Activated CD8-positive, alpha-beta memory T cell treated with anti-CD3 and anti-CD28 coated beads, Interleukin-2, amount 10 ng/mL, durations not matched to agents 7 days and 5 days (primary cell): ENCODE measurements around the gene TMEM131L. TPM values are rescaled to one million over a fixed set of nuclear protein-coding genes. Genes with fewer than 3 reads are reported as not detected.
A peak's percentile ranks its signal among the peaks of the same experiment; 100 is the strongest.
"Not testable (repeated sequence)": the region's sequence is repeated elsewhere in the genome, so short reads cannot be mapped to it uniquely, and the experiment has no call there.

Experiments used
- ATAC-seq: fragments of 150-1000 bp; cut with Tn5 transposase; one replicate; pipeline ENCODE4 v1.10.0; 2021; ENCODE audit warnings: moderate library complexity
- CTCF ChIA-PET: fragments of 350-600 bp; sonication (Branson Sonifier 250); formaldehyde crosslinking; loops from one replicate; lab custom pipeline; 2021; ENCODE audit warnings: antibody characterized with exemption; lab: Charles Lee
- DNase-seq: peaks from one replicate; pipeline ENCODE4 v3.0.0-alpha.2; 2020
- H3K27ac Mint-ChIP-seq: one replicate; pipeline ENCODE4 v1.8.0; 2021; ENCODE audit warnings: mild to moderate bottlenecking, mixed read lengths
- H3K27me3 Mint-ChIP-seq: one replicate; pipeline ENCODE4 v1.8.0; 2021; ENCODE audit warnings: mixed read lengths
- H3K36me3 Mint-ChIP-seq: one replicate; pipeline ENCODE4 v1.8.0; 2021; ENCODE audit warnings: mild to moderate bottlenecking, mixed read lengths
- H3K4me1 Mint-ChIP-seq: one replicate; pipeline ENCODE4 v1.8.0; 2021; ENCODE audit warnings: mixed read lengths
- H3K4me3 Mint-ChIP-seq: one replicate; pipeline ENCODE4 v1.8.0; 2021; ENCODE audit warnings: mild to moderate bottlenecking, moderate library complexity, mixed read lengths
- H3K9me3 Mint-ChIP-seq: one replicate; pipeline ENCODE4 v1.8.0; 2022; ENCODE audit warnings: low read depth, mixed read lengths
- total RNA-seq, 2 experiments: library from RNA; stranded (reverse); gene quantifications; one replicate each; pipeline ENCODE4 v1.2.3, GENCODE V29; 2021

TMEM131L gene
- total RNA-seq, 2 experiments from 2014 or later = 29.2 to 34.0 TPM

DNA sequence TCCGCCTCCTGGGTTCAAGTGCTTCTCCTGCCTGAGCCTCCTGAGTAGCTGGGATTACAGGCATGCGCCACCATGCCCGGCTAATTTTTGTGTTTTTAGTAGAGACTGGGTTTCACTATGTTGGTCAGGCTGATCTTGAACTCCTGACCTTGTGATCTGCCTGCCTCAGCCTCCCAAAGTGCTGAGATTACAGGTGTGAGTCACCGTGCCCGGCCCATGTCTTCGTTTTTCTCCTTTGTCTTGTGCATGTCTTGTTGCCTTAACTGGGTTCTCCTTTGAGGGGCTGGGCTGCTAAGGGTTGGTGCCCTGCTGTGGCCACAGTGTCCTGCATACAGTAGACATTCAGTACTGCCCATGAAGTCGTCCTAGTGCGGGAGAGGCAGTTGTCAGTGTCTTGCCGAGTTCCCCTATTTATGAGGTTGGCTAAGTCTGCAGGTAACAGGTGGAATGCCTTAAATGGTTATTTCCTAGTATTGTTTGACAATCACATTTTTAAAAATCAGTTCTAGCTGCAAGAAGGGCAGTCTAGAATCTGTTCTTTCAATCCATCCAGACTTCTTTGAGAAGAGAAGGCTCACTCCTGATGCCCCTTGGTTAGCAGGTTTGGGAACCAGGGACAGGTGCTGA, 5.0 kb downstream of the TMEM131L start:
- DNase-seq, H3K9me3 Mint-ChIP-seq, ATAC-seq, H3K27me3 Mint-ChIP-seq: not testable (repeated sequence)
- H3K4me3 Mint-ChIP-seq = peak overlapping the region; percentile 61
- H3K36me3 Mint-ChIP-seq = peaks cover 40% of the 10 kb centered on the region
- H3K27ac Mint-ChIP-seq = peak overlapping the region; percentile 82
- CTCF ChIA-PET = interaction anchor here (1.3 to 6.5 kb wide), 2 partner anchors 16 to 101 kb away, joined by 3 to 75 read pairs; no protein-coding TSS in a partner anchor
- peaks cover 61% of the 10 kb centered on the region for H3K4me1 Mint-ChIP-seq

GRCh38 chr4:153471698-153472093, 5.5 kb downstream of the TMEM131L start:
- no peaks in the 10 kb centered on the region for H3K27me3 Mint-ChIP-seq
- peak overlapping the region; percentile 61 for H3K4me3 Mint-ChIP-seq
- H3K4me1 Mint-ChIP-seq = peaks cover 61% of the 10 kb centered on the region
- H3K36me3 Mint-ChIP-seq = peaks cover 40% of the 10 kb centered on the region
- H3K9me3 Mint-ChIP-seq = no peaks in the 10 kb centered on the region
- ATAC-seq (peak; percentile 29), DNase-seq (no peak)
- CTCF ChIA-PET = interaction anchor here (1.3 kb wide), 1 partner anchor 15 kb away, joined by 3 read pairs; no protein-coding TSS in a partner anchor
- H3K27ac Mint-ChIP-seq = peak overlapping the region; percentile 82

GRCh38 chr4:153472122-153473037, 6.2 kb downstream of the TMEM131L start:
- Mint-ChIP-seq H3K4me3 (peak overlapping the region; percentile 61), H3K36me3 (peaks cover 43% of the 10 kb centered on the region), H3K4me1 (peaks cover 66% of the 10 kb centered on the region), H3K27me3 (no peaks in the 10 kb centered on the region), H3K27ac (peak overlapping the region; percentile 82), H3K9me3 (no peaks in the 10 kb centered on the region)
- CTCF ChIA-PET = interaction anchor here (1.3 kb wide), 1 partner anchor 14 kb away, joined by 3 read pairs; no protein-coding TSS in a partner anchor
- ATAC-seq (no peak), DNase-seq (no peak)

DNA sequence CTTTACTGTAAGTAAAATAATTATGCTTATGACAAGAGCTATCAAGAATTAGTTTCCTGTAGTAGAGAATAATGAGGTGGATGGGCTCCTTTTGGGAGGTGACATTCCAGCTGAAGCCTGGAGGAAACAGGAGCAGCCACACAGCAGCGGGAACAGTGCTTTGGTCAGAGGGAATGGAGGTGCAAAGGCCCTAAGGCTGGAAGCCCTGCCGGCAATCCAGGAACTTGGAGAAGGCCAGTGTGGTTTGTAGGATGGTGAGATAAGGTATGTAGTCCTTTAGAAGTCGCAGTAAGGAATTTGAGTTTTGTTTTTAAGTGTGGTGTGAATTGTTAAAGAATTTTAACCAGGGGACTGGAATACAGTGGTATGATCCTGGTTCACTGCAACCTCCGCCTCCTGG, 8.1 kb downstream of the TMEM131L start:
- H3K9me3 Mint-ChIP-seq = no peaks in the 10 kb centered on the region
- no peak overlapping the region for H3K4me3 Mint-ChIP-seq
- H3K4me1 Mint-ChIP-seq = peaks cover 57% of the 10 kb centered on the region
- H3K27ac Mint-ChIP-seq = no peak overlapping the region
- ATAC-seq (no peak), DNase-seq (no peak)
- peaks cover 38% of the 10 kb centered on the region for H3K36me3 Mint-ChIP-seq
- H3K27me3 Mint-ChIP-seq = no peaks in the 10 kb centered on the region
- CTCF ChIA-PET = interaction anchor here (1.2 to 2.4 kb wide), 2 partner anchors 8 to 100 kb away, joined by 3 to 7 read pairs; partner anchors contain the start of gene TMEM131L

GRCh38 chr4:153476829-153477574, 10.8 kb downstream of the TMEM131L start:
- Mint-ChIP-seq H3K4me1 (peaks cover 44% of the 10 kb centered on the region), H3K4me3 (no peak overlapping the region), H3K36me3 (peaks cover 41% of the 10 kb centered on the region), H3K9me3 (no peaks in the 10 kb centered on the region), H3K27me3 (no peaks in the 10 kb centered on the region), H3K27ac (no peak overlapping the region)
- CTCF ChIA-PET = no interaction called here
- DNase-seq (no peak), ATAC-seq (no peak)

DNA sequence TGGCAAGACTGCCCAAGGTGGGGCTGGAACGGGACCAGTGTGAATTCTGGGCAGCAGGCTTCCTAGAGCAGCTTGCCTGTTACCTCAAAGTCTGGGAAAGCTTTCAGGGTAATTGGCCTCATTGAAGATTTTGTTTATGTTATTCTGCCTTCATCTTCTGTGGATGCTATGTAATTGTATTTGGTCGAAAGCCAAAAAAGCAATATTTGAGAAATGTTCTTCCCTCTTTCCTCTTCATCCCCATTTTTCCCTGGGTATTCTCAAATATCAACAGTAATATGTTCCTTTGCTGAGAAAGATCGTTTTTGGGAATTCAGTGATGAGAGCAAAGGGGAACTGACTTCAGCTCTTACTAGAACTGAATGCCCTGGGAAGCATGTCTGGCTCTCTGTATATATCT, 12.9 kb downstream of the TMEM131L start:
- no peak for ATAC-seq
- Mint-ChIP-seq H3K27me3 (no peaks in the 10 kb centered on the region), H3K4me3 (no peak overlapping the region), H3K27ac (no peak overlapping the region), H3K4me1 (peaks cover 42% of the 10 kb centered on the region), H3K36me3 (peaks cover 30% of the 10 kb centered on the region), H3K9me3 (no peaks in the 10 kb centered on the region)
- DNase-seq = no peak
- CTCF ChIA-PET = interaction anchor here (1.0 to 1.5 kb wide), 2 partner anchors 13 to 130 kb away, joined by 4 to 5 read pairs; partner anchors contain the start of gene TMEM131L

DNA sequence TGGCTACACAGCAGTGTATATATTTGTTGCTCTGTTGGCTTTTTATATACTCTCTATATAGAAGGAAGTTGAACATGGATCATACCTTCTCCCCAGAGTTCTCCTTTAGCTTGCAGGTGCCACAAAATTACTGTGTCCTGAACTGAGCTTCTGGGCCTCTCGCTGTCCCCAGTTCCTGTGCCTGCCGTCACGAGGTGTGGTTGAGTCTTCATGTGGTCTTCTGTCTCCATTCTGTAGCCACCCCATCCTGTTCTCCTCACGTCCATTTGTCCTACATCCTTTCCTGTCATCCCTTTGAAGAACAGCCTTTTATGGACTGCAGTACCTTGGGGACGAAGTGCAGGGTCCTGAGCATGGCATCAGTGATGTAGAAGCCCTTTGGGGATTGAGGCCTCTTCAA, 14.5 kb downstream of the TMEM131L start:
- no peak for DNase-seq
- Mint-ChIP-seq H3K27me3 (no peaks in the 10 kb centered on the region), H3K4me1 (peaks cover 42% of the 10 kb centered on the region), H3K36me3 (peaks cover 20% of the 10 kb centered on the region), H3K27ac (no peak overlapping the region), H3K4me3 (no peak overlapping the region), H3K9me3 (no peaks in the 10 kb centered on the region)
- CTCF ChIA-PET = interaction anchor here (1.2 to 1.5 kb wide), 2 partner anchors 16 to 93 kb away, joined by 3 to 7 read pairs; no protein-coding TSS in a partner anchor
- peak; percentile 30 for ATAC-seq

- no peak for ATAC-seq
- no peak for DNase-seq
- no peak overlapping the region for H3K27ac Mint-ChIP-seq
- H3K9me3 Mint-ChIP-seq = no peaks in the 10 kb centered on the region
- H3K27me3 Mint-ChIP-seq = no peaks in the 10 kb centered on the region
- CTCF ChIA-PET = interaction anchor here (1.2 to 1.5 kb wide), 4 partner anchors 15 to 269 kb away, joined by 3 to 7 read pairs (median 3); no protein-coding TSS in a partner anchor
- no peak overlapping the region for H3K4me3 Mint-ChIP-seq
- H3K4me1 Mint-ChIP-seq = peaks cover 49% of the 10 kb centered on the region
- peaks cover 20% of the 10 kb centered on the region for H3K36me3 Mint-ChIP-seq
These were observed 15.3 kb downstream of the TMEM131L start for GRCh38 chr4:153481478-153481877.

DNA sequence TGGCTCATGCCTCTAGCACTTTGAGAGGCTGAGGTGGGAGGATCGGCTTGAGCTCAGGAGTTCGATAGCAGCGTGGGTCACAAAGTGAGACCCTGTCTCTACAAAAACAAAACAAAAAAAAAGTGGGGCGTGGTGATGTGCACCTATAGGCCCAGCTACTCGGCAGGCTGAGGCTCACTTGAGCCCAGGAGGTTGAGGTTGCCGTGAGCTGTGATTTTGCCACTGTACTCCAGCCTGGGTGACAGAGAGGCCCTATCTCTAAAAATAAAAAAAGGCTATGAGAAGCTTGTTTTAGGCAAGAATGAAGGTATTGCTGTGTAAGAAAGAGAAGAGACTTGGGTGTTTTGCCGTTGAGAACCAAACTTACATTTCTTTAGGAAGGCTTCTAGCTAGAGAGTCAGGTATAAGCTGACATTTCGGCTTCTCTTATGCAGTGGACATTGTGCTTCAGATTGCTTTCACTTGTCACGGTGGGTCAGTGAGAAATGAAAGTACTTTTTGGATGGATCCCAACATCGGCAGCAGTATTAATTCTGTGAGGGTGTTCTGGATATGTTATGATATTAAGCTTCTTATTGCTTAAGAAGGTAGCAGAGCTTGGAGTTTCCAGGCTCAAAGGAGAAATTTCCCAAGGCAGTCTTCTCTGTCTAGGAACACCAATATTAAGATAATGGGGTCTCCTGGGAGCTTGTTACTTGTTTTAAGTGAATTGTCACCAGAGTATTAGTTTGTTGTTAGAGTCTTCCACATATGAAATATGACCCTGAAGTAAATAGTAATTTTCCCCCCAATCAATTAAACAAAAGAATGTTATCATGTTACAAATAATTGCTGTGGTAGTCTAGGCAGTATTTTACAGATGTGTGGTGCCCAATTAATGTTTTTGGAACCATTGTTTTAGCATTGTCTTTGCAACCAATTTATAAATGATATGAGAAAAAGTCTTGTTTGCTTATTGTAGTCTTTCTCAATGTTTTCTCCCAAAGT, 17.6 kb downstream of the TMEM131L start:
- H3K4me1 Mint-ChIP-seq = peaks cover 63% of the 10 kb centered on the region
- ATAC-seq (no peak), DNase-seq (no peak)
- CTCF ChIA-PET = interaction anchor here (1.0 to 2.5 kb wide), 9 partner anchors 9 to 90 kb away, joined by 3 to 7 read pairs (median 4); no protein-coding TSS in a partner anchor
- peak overlapping the region; percentile 36 for H3K4me3 Mint-ChIP-seq
- H3K9me3 Mint-ChIP-seq = no peaks in the 10 kb centered on the region
- no peaks in the 10 kb centered on the region for H3K27me3 Mint-ChIP-seq
- peaks cover 20% of the 10 kb centered on the region for H3K36me3 Mint-ChIP-seq
- peak overlapping the region; percentile 13 for H3K27ac Mint-ChIP-seq

GRCh38 chr4:153485359-153485758, 19.2 kb downstream of the TMEM131L start:
- H3K27me3 Mint-ChIP-seq = no peaks in the 10 kb centered on the region
- H3K4me3 Mint-ChIP-seq = no peak overlapping the region
- CTCF ChIA-PET = interaction anchor here (6.1 kb wide), 1 partner anchor 18 kb away, joined by 50 read pairs; the partner anchor contains the start of gene TMEM131L
- H3K9me3 Mint-ChIP-seq = no peaks in the 10 kb centered on the region
- ATAC-seq (no peak), DNase-seq (no peak)
- peaks cover 72% of the 10 kb centered on the region for H3K4me1 Mint-ChIP-seq
- H3K27ac Mint-ChIP-seq = no peak overlapping the region
- peaks cover 19% of the 10 kb centered on the region for H3K36me3 Mint-ChIP-seq

- Mint-ChIP-seq H3K9me3 (no peaks in the 10 kb centered on the region), H3K4me1 (peaks cover 69% of the 10 kb centered on the region), H3K27ac (no peak overlapping the region), H3K36me3 (peaks cover 17% of the 10 kb centered on the region), H3K4me3 (no peak overlapping the region), H3K27me3 (no peaks in the 10 kb centered on the region)
- ATAC-seq (no peak), DNase-seq (no peak)
- CTCF ChIA-PET = interaction anchor here (0.8 to 6.1 kb wide), 5 partner anchors 14 to 88 kb away, joined by 3 to 50 read pairs (median 6); partner anchors contain the start of gene TMEM131L
These were observed 19.7 kb downstream of the TMEM131L start for GRCh38 chr4:153485860-153486259.
